ENCODE data around the gene SLC30A1.
"Not testable (repeated sequence)": the region's sequence is repeated elsewhere in the genome, so short reads cannot be mapped to it uniquely, and the experiment has no call there.

GRCh38 chr1:211625866-211626265 lies 46.9 kb upstream of the SLC30A1 start:
- TF ChIP-seq CTCF (IDR thresholded peaks at IDR 0.05; ENCODE audit: insufficient read depth, low read length, poor library complexity, severe bottlenecking); EZH2phosphoT487 (conservative IDR thresholded peaks at IDR 0.05; ENCODE audit: low read length): not testable (repeated sequence)

Data from SU-DHL-6 (cell line).